Thyroid gland (tissue), 4 donors: ENCODE measurements around the gene EPS15.

ENCODE experiments used
- CTCF ChIP-seq, 6 experiments: fragments of 200-600 bp in 3 of 6; fragments of 450-650 bp in 3 of 6; sonication (generic) in 3 of 6; IDR thresholded peaks; one replicate each; pipeline ENCODE4 v1.5.1; 2016 to 2019; ENCODE audit warnings: antibody characterized with exemption in 6 of 6, mild to moderate bottlenecking in 2 of 6, inconsistent platforms in 1 of 6, moderate library complexity in 1 of 6
- POLR2A ChIP-seq, 2 donors: fragments of 450-650 bp; IDR thresholded peaks; one replicate each; pipeline ENCODE4 v1.6.1; 2017; ENCODE audit warnings: antibody characterized with exemption in 2 of 2, mild to moderate bottlenecking in 2 of 2, moderate library complexity in 1 of 2

DNA sequence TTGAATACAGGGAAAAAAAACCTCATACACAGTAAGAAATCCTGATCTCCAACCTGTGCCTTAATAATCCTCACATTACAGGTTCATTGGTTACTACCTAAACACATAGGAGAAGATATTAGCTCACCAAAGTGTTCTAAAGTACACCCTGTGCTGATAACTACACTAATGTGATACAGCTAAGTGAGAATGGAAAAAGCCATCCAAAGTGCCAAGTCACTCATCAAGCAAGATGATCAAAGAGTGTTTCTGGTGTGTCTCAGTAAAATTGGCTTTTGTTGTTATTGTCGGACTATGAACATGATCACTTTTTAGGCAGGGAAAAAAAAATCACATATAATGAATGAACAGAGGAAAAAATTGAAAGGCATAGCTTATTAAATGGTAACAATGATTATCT, 31.4 kb downstream of the EPS15 start:
- TF ChIP-seq CTCF (IDR thresholded peaks at IDR 0.05) (no peak), POLR2A (IDR thresholded peaks at IDR 0.05) (no peak)
